HG02938 (cell line): ENCODE measurements around the gene ANO9.
"Not testable (repeated sequence)": the region's sequence is repeated elsewhere in the genome, so short reads cannot be mapped to it uniquely, and the experiment has no call there.

Experiments
- ATAC-seq: cut with Tn5 transposase; IDR thresholded peaks from one replicate; pipeline ENCODE4 v1.9.1; 2021; ENCODE audit warnings: mild to moderate bottlenecking, moderate library complexity; ENCODE audit not compliant: unreplicated experiment

ANO9 gene

DNA sequence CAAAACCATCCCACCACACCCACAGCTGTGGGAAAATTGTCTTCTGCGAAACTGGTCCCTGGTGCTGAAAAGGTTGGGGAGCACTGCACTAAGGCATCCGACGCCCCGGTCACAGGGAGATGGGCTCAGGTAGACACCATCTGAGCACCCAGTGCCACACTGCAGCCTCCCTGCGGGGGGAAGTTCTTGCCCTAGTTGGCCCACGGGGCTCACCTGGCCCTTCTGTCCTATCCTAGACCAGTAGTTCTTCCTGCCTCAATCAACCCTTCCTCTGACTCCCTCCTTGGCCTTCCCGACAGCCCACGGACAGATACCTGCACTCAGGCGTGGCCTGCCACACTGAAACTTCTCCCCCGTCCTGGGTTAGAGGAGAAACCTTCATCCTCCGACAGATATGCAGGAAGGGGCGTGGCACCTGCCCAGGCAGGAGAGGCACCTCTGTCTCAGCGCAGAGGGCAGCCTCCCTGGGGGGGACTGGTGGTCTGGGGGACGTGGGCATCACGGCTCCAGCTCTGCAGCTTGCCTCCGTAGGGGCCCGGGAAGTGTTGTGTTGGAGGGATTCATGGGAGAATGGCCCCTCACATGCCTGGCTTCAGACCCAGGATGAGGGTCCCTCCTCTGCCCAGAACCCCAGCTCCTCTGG lies 4.5 kb downstream of the ANO9 start:
- no peak for ATAC-seq

- ATAC-seq, result not testable (repeated sequence)
These were observed 6.6 kb downstream of the ANO9 start for GRCh38 chr11:434999-435740.

GRCh38 chr11:434496-434895 lies 7.3 kb downstream of the ANO9 start:
- no peak for ATAC-seq

DNA sequence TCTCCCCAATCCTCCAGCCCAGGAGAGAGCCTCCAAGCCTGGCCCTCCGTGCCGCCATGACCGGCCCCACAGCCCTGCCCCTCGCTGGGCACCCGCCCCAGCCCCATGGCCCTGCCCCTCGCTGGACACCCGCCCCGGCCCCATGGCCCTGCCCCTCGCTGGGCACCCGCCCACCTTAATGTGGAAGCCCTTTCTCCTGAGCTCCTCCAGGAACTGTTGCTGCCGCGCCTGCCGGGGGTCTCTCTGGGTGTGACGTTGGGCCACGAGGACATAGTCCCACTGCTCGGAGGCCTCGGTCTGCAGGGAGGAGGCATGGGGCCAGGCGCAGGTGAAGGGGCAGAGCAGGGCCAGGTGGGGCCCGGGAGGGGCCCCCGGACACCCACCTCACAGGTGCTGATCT lies 8.2 kb downstream of the ANO9 start:
- no peak for ATAC-seq

GRCh38 chr11:433111-433510 lies 8.7 kb downstream of the ANO9 start:
- no peak for ATAC-seq

GRCh38 chr11:432501-433100 lies 9.2 kb downstream of the ANO9 start:
- ATAC-seq, result no peak

- ATAC-seq, result no peak
These were observed 9.9 kb downstream of the ANO9 start for GRCh38 chr11:431921-432320.

DNA sequence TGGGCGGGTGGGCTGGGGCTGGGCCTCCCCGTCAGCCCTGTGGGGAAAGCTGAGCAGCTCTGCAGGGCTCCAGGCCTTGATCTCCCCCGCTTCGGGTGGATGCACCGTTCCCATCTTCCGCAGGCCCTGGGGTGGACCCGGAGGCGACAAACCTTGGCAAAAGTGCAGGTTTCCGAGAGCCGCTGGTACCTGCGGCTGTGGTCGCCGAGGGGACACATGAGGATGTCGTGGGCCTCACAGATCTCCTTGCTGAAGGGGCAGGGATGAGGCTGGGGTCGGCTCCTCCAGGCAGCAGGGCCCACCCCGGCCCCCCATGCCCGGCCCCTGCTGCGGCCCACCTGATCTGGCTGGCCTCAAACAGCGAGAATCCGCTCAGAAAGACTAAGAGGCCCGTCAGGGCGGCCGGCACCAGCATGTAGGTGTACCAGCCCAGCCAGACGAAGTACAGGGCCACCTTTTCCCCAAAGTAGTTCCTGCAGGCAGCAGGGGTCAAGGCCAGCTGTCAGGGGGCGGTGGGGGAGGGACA lies 11.8 kb downstream of the ANO9 start:
- no peak for ATAC-seq

DNA sequence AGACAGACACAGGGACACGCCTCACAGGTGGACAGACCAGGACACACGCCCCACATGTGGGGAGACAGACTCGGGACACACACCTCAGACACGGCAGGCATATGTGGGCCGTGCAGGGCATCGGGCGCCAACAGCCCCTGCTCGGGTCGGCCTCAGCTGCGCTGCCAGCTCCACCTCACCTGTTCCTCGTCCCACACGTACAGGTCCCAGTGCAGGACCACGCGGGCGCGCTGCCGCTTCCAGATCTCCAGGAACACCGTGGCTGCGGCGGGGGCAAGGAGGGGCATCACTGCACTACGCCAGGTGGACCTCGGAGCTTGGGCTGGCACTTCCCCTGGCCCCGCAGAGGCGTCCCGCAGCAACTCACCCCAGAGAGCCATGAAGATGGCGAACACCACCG lies 12.4 kb downstream of the ANO9 start:
- no peak for ATAC-seq

DNA sequence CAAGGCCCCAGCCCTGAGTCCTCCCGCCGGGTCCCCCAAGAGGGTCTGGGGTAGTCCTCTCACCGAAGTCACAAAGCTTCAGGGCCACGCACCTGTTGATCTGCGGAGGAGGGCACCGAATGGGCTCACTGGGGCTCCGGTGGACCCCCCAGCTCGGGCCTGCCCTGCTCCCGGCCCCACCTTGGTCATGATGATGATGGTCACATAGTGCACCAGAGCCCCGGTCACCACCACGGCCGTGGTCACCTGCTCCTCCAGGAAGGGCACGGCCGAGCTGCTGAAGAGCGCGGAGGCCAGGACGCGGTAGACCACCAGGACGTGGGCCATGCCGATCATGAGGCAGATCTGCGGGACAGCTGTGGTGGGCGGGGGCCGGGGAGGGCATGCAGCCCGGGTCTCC lies 13.5 kb downstream of the ANO9 start:
- no peak for ATAC-seq

DNA sequence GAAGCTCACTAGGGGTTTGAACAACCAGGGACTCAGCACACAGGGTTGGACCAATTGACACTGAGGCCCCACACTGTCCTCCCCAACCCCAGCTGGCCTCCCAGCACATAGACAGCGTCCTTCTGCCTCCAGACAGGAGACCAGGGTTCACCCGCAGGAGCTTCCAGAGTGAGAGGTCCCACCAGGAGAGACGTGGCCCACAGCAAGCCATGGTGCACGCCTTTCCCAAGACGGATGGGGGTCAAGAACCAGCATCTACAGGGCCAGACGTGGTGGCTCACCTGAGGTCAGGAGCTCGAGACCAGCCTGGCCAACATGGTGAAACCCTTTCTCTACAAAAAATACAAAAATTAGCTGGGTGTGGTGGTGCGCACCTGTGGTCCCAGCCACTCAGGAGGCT lies 15.0 kb downstream of the ANO9 start:
- no peak for ATAC-seq

GRCh38 chr11:425301-425700 lies 16.5 kb downstream of the ANO9 start:
- no peak for ATAC-seq

GRCh38 chr11:424766-425165 lies 17.0 kb downstream of the ANO9 start:
- ATAC-seq, result not testable (repeated sequence)

GRCh38 chr11:424232-424631 lies 17.6 kb downstream of the ANO9 start:
- no peak for ATAC-seq

GRCh38 chr11:422249-422656 lies 19.6 kb downstream of the ANO9 start:
- ATAC-seq, result no peak

GRCh38 chr11:420911-421321 lies 20.9 kb downstream of the ANO9 start:
- ATAC-seq, result no peak

DNA sequence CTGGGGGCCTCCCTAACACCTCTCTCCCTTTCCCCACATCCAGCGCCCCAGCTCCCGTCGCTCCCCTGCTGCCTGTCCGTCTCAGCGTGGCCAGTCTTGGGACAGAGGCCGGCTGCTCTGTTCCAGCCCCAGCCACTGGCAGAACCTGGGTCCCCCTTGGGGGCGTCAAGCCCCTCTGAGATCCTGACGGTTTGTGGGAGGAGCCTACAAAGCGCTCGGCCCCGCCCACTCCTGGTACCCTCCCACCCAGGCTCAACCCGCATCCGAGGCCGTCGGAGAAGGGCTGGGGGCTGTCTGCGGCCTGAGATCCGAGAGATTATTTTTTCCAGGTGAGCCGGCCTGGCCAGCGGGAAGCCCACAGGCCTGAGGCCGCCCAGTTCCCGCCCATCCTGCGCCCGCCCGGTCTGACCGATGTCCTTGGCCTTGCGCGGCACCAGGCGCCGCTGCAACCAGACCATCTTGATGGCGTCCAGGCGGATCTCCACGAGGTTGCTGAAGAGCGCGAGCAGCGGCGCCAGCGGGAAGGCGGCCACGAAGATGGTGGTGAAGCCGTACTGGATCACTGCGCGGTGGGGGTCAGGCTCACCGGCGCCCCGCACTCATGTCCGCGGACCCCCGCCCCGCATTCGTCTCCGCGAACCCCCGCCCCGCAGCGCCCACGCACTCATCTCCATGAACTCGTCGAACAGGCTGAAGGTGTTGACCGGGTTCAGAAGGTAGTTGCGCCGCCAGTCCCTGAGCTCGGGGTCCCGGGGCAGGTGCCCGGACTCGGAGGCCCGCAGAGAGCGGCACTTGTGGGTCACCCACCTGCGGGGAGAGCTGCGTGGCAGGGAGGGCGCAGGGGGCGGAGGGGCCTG lies 21.5 kb downstream of the ANO9 start:
- no peak for ATAC-seq

DNA sequence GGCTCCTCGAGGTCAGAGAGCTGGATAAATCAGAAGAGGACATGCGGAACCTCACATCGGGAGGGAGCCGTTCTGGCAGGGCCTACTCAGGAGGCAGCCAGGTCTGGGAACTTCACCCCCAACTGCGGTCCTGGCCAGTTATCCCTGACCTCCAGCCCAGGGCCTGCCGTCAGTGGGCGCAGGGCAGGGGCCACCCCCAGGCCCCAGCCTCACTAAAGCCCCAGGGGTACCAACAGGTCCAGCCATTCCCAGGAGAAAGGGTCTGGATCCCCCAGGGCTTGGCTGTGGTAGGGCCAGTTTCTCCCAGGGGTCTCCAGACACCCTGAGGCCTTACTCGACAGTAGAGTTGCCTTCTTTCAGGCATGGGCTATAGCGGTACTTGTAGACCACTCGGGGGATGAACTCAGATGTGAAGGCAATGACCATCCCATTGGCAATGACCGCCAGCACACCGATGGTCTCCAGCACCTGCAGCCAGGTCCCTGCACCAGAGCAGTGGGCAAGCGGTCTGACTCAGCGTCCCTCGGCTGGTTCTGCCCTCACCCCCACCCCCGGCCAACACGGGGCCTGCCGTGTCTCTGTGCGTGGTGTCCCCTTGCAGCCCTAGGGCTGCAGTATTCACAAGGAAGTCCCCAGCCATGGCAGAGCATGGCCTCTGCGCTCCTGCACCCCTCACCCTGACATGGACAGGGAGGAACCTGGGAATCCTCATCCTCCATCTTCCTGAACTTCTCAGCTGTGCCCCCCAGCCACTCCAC lies 22.4 kb downstream of the ANO9 start:
- ATAC-seq, result no peak

DNA sequence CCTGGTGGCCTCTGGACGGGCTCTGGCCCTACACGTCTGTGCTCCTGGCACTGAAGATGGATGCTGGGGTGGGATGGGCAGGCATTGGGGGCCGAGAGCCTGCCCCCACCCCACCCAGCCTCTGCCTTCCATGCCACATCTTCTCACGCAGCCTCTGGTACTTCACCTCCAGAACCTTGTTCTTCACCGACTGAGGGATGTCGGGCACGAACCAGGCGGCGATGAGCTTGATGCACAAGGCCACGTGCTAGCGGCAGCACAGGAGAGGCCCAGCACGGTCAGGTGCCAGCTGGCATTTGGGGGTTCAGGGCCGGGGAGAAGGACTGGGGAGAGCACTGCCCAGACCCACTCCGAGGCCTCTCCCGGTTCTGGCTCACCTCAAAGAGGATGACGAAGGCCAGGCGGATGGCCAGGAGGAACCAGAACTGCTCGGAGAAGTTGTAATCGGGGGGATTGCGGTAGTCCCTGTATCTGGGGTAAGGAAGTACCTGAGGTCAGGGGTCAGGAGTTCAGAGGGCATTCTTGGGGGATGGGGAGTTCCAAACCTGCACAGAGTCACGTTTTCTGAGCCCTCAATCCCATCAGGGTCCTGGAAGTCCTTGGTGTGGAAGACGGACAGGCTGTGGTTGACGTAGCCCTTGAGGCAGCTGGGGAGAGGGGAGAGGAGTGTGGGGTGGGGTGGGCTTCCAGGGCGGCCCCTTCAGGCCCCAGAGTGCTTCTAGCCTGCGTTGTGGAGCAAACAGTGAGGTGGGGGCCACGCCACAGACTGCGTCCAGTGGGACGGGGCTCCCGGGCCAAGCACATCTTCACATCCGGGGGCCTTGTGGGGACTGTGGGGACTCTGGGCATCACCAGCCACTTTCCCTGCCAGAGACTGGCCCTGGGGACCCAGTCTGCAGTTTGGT lies 23.2 kb downstream of the ANO9 start:
- no peak for ATAC-seq
